HG03571 (cell line): ENCODE data around the gene ASPHD1.
"Not testable (repeated sequence)": the region's sequence is repeated elsewhere in the genome, so short reads cannot be mapped to it uniquely, and the experiment has no call there.

Source experiments
- ATAC-seq: cut with Tn5 transposase; IDR thresholded peaks from one replicate; pipeline ENCODE4 v1.9.1; 2021; ENCODE audit not compliant: unreplicated experiment

Gene ASPHD1

GRCh38 chr16:29927070-29927905, 27.0 kb downstream of the ASPHD1 start:
- no peak for ATAC-seq

GRCh38 chr16:29931750-29932149, 31.5 kb downstream of the ASPHD1 start:
- ATAC-seq: not testable (repeated sequence)

GRCh38 chr16:29940656-29941055, 40.4 kb downstream of the ASPHD1 start:
- no peak for ATAC-seq

- ATAC-seq: no peak
Observed at GRCh38 chr16:29943846-29944799, 43.8 kb downstream of the ASPHD1 start.

GRCh38 chr16:29947897-29948296, 47.6 kb downstream of the ASPHD1 start:
- no peak for ATAC-seq

GRCh38 chr16:29950806-29951461, 50.6 kb downstream of the ASPHD1 start:
- ATAC-seq: no peak

GRCh38 chr16:29951625-29952365, 51.5 kb downstream of the ASPHD1 start:
- no peak for ATAC-seq
